ENCODE results near the gene CYRIA.

Gene CYRIA

GRCh38 chr2:16649353-16650286 is 16.0 kb downstream of the CYRIA start:
- DNase-seq: no peak

GRCh38 chr2:16647992-16648617 is 17.5 kb downstream of the CYRIA start:
- DNase-seq: no peak

- no peak for DNase-seq
These were observed 19.7 kb downstream of the CYRIA start for GRCh38 chr2:16645775-16646559.

GRCh38 chr2:16645088-16645487 is 20.5 kb downstream of the CYRIA start:
- no peak for DNase-seq

GRCh38 chr2:16644221-16644925 is 21.3 kb downstream of the CYRIA start:
- DNase-seq: no peak

- no peak for DNase-seq
These were observed 22.5 kb downstream of the CYRIA start for GRCh38 chr2:16643099-16643498.

GRCh38 chr2:16642088-16642487 is 23.5 kb downstream of the CYRIA start:
- no peak for DNase-seq

GRCh38 chr2:16641509-16641908 is 24.1 kb downstream of the CYRIA start:
- DNase-seq: no peak

- no peak for DNase-seq
These were observed 24.8 kb downstream of the CYRIA start for GRCh38 chr2:16640867-16641266.

- no peak for DNase-seq
These were observed 25.5 kb downstream of the CYRIA start for GRCh38 chr2:16640001-16640700.

GRCh38 chr2:16639431-16639830 is 26.2 kb downstream of the CYRIA start:
- DNase-seq: no peak

GRCh38 chr2:16638946-16639345 is 26.7 kb downstream of the CYRIA start:
- no peak for DNase-seq

- DNase-seq: no peak
These were observed 28.3 kb downstream of the CYRIA start for GRCh38 chr2:16637304-16637703.

GRCh38 chr2:16635791-16636699 is 29.6 kb downstream of the CYRIA start:
- no peak for DNase-seq

GRCh38 chr2:16633621-16634430 is 31.8 kb downstream of the CYRIA start:
- no peak for DNase-seq

- no peak for DNase-seq
These were observed 33.0 kb downstream of the CYRIA start for GRCh38 chr2:16632598-16632997.

- peak; percentile 18 for DNase-seq
These were observed 35.2 kb downstream of the CYRIA start for GRCh38 chr2:16630463-16630862.

GRCh38 chr2:16629770-16630169 is 35.9 kb downstream of the CYRIA start:
- no peak for DNase-seq

GRCh38 chr2:16629044-16629443 is 36.6 kb downstream of the CYRIA start:
- DNase-seq: no peak

GRCh38 chr2:16628314-16628713 is 37.3 kb downstream of the CYRIA start:
- no peak for DNase-seq
